GM23338 (cell line): ENCODE measurements around the gene BCL11B.

ENCODE experiments used
- CREB1 ChIP-seq: fragments of 250-450 bp; sonication (Bioruptor Pico); IDR thresholded peaks from 2 replicates; pipeline ENCODE4 v1.5.0; 2020; ENCODE audit warnings: low read depth, mild to moderate bottlenecking, moderate library complexity
- CTCF ChIP-seq, 2 experiments: fragments of 200-600 bp in 1 of 2; sonication (generic) in 1 of 2; conservative IDR thresholded peaks; 2 replicates each; pipeline versions ENCODE4 v1.5.1 to v1.6.1; 2016 to 2017; ENCODE audit warnings: antibody characterized with exemption in 2 of 2, low read depth in 2 of 2, mild to moderate bottlenecking in 2 of 2, moderate library complexity in 1 of 2
- ETS1 ChIP-seq: IDR thresholded peaks from 2 replicates; pipeline ENCODE4 v1.6.1; 2016; ENCODE audit warnings: antibody characterized with exemption
- EZH2 ChIP-seq: fragments of 200-600 bp; sonication (generic); IDR thresholded peaks from one replicate; pipeline ENCODE4 v1.8.0; 2017; ENCODE audit warnings: antibody characterized with exemption, mild to moderate bottlenecking, low read depth; ENCODE audit not compliant: unreplicated experiment
- EZH2phosphoT487 ChIP-seq: fragments of 200-600 bp; sonication (generic); IDR thresholded peaks from one replicate; pipeline ENCODE4 v1.8.1; 2018; ENCODE audit warnings: antibody characterized with exemption; ENCODE audit not compliant: unreplicated experiment
- JUNB ChIP-seq: IDR thresholded peaks from one replicate; pipeline ENCODE4 v1.6.1; 2016; ENCODE audit warnings: antibody characterized with exemption; ENCODE audit not compliant: unreplicated experiment
- REST ChIP-seq: IDR thresholded peaks from one replicate; pipeline ENCODE4 v1.6.1; 2018; ENCODE audit warnings: antibody characterized with exemption; ENCODE audit not compliant: unreplicated experiment
- ZNF331 ChIP-seq: fragments of 250-450 bp; sonication (Bioruptor Pico); IDR thresholded peaks from 2 replicates; pipeline ENCODE4 v1.5.0; 2020; ENCODE audit warnings: low read depth, mild to moderate bottlenecking, moderate library complexity

- no peak for TF ChIP-seq ETS1
- no peak for TF ChIP-seq CTCF (conservative IDR thresholded peaks at IDR 0.05; ENCODE audit: low read depth in 2 of 2)
- TF ChIP-seq ZNF331 = no peak
- no peak for TF ChIP-seq REST
- no peak for TF ChIP-seq EZH2
- no peak for TF ChIP-seq CREB1 (CRISPR knock-in tag)
- TF ChIP-seq EZH2phosphoT487 = no peak
- no peak for TF ChIP-seq JUNB
These were observed 31.2 kb downstream of the BCL11B start for GRCh38 chr14:99240627-99241324.
